Epithelial cell of proximal tubule (primary cell): ENCODE data around the gene RAPGEF1. TPM values are rescaled to one million over a fixed set of nuclear protein-coding genes. Genes with fewer than 3 reads are reported as not detected.
"Not testable (repeated sequence)": the region's sequence is repeated elsewhere in the genome, so short reads cannot be mapped to it uniquely, and the experiment has no call there.

Experiments used
- DNase-seq: peaks from one replicate; pipeline ENCODE4 v3.0.0-alpha.2; 2011; ENCODE audit warnings: low read depth
- H3K4me3 ChIP-seq: 2 replicates; pipeline ENCODE4 v1.5.1; 2011; ENCODE audit warnings: low read depth, mild to moderate bottlenecking, low read length
- total RNA-seq: library from RNA; depleted of rRNA; stranded (reverse); fragments of >200 nt; gene quantifications from 2 replicates; pipeline ENCODE4 v1.2.3, GENCODE V29; 2015
- TF ChIP-seq, protein P1 (sequence below): conservative IDR thresholded peaks from 2 replicates; pipeline ENCODE4 v1.5.1; 2012; ENCODE audit warnings: low read depth, mild to moderate bottlenecking, low read length

The RAPGEF1 gene
- total RNA-seq, 1 donor from 2014 or later: 34.8 TPM

DNA sequence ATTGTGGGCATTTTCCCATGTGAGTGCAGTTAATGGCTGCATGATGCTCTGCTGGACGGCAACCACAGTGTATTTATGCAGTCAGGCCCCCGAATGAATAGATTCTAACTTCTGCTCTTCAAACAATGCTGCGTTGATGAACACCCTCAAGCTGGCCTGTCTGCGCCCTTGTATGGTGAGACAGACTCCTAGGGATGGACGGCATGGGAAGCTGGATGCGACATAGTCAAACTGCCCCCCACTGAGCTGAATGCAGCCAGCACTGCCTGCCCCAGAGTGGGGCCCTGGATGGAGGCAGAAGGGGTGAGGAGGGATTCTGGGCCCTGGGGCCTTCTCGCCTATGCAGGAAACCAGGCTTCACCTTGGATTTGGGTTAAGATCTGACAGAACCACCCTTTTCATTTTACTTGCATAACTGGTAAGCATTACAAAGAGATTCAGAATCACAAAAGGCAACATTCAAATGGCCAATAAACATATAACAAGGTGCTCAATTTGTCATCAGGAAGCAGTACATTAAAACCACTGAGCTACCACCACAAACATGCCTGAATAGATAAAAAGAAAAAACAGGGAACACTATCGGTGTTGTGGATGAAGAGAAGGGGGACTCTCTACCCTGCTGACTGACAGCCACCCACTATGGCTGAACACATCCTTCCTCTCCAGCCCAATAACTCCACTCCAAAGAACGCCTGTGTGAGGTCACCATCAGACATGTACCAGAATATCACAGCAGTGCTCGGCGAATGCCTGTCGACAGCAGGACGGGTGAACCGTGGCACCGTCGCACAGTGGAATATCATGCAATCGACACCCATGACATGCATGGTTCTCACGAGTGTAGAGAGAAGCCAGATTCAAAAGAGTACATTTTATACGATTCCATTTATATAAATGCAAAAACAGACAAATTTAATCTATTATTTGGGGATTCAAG lies 79.1 kb downstream of the RAPGEF1 start:
- DNase-seq: no peak
- TF ChIP-seq, protein P1, sequence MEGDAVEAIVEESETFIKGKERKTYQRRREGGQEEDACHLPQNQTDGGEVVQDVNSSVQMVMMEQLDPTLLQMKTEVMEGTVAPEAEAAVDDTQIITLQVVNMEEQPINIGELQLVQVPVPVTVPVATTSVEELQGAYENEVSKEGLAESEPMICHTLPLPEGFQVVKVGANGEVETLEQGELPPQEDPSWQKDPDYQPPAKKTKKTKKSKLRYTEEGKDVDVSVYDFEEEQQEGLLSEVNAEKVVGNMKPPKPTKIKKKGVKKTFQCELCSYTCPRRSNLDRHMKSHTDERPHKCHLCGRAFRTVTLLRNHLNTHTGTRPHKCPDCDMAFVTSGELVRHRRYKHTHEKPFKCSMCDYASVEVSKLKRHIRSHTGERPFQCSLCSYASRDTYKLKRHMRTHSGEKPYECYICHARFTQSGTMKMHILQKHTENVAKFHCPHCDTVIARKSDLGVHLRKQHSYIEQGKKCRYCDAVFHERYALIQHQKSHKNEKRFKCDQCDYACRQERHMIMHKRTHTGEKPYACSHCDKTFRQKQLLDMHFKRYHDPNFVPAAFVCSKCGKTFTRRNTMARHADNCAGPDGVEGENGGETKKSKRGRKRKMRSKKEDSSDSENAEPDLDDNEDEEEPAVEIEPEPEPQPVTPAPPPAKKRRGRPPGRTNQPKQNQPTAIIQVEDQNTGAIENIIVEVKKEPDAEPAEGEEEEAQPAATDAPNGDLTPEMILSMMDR: no peak
- no peak overlapping the region for H3K4me3 ChIP-seq

DNA sequence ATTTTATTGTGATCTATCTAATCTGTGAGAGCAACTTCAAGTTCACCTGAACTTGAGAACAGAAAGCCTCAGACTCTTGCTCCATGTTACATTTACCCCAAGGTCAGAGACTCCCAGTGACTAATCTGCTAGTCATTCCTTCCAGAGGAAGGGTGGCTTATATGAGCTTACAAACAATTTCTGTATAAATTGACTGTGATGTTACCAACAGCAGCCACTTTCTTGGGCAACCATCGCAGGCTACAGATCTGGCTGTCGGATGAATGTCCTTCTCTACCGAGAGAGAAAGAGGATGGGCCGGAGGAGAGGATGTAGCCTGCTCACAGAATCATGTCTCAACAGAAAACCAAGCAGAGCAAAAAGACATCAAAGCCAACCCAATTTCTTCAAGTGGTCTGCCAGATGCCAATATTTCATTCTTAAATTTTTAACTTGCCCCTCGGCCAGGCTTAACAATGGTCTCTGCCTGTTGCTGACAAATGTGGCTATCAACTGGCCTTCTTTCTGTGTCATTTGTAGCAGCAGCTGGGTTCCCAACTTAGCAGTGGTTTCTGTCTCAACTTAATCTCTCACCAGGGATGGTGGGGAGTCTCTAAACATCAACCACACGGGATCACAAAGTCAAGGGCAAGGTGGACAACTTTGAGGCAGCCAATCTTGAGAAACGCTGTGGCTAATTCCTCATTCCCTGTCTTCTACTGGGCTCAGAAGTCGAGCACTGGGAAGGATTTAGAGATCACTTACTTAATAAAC lies 81.3 kb downstream of the RAPGEF1 start:
- TF ChIP-seq, protein P1: no peak
- no peak overlapping the region for H3K4me3 ChIP-seq
- peak; percentile 70 for DNase-seq

DNA sequence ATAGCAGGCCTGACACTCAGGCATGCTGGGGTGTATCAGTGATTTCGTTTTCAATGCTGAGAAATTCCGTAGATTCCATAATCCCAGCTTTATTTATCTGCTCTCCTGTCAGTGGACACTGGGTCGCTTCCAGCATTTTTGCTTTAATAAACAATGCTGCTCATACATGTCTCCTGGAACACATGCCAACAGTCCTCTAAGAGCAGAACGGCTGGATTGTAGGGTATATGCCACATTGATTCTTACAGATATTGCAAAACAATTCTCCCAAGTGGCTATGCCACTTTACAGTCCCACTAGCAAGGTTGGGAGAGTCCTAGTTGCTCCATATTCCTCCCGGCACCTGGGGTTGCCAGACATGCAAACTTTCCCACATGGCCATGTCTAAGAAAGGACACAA lies 81.9 kb downstream of the RAPGEF1 start:
- TF ChIP-seq, protein P1: no peak
- no peak for DNase-seq
- H3K4me3 ChIP-seq: no peak overlapping the region

DNA sequence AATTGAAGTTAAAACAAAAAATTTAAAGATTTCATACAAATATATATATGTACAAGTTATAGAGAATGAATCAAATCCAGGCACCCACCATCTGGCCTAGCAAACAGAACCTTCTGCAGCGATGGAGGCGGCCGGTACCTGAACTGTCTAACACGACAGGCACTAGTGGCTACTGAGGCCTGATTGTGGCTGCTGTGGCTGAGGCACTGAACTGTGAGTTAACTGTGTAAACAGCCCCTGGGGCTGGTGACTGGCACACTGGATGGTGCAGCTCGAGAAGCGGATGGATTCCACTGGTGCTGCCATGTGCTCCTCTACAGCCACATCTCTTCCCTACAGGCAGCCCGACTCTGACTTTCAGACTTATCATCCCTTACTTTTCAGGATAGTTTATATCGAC lies 82.4 kb downstream of the RAPGEF1 start:
- no peak for DNase-seq
- TF ChIP-seq, protein P1: no peak
- H3K4me3 ChIP-seq: no peak overlapping the region

- no peak for DNase-seq
- no peak overlapping the region for H3K4me3 ChIP-seq
- TF ChIP-seq, protein P1: no peak
Measured at GRCh38 chr9:131657037-131657377, 82.9 kb downstream of the RAPGEF1 start.

DNA sequence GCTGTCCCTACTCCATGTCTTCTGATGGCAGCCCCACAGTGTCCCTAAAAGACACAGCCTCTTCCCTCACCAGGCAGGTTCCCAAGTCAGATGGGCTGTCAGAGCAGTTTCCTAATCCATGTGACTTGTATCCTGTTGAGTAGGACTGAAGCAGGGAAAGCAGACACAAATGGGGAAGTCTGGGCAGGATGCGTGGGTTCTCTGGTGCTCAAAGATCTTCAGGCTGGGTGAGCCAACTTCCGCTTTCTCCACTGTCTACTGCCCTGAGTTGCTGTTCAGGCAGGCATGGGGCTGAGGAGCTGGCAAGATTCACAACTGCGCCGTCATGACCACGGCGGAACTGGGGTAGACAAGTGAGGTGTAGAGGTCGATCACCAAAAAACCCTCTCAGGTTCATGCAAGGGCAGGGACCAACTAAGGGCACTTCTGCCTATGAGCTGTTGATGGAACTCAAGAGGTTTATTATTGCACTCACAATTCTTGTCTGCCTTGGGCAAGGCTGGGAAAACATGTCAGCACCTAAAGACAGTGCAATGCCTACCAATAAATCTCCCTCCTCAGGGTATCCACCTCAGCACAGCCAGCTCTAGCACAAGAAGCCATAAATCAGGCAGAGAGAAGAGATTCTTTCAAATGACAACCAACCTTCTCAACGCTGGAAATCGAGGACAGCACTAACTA lies 83.4 kb downstream of the RAPGEF1 start:
- TF ChIP-seq, protein P1: no peak
- no peak for DNase-seq
- H3K4me3 ChIP-seq: no peak overlapping the region

- DNase-seq, H3K4me3 ChIP-seq: not testable (repeated sequence)
Measured at GRCh38 chr9:131654369-131654768, 85.5 kb downstream of the RAPGEF1 start.
